HS-27A (cell line): ENCODE results near the gene FRMPD3.
"Not testable (repeated sequence)": the region's sequence is repeated elsewhere in the genome, so short reads cannot be mapped to it uniquely, and the experiment has no call there.

Source experiments
- DNase-seq: peaks from one replicate; pipeline ENCODE4 v3.0.0-alpha.2; 2012; ENCODE audit warnings: low read depth, missing footprints

FRMPD3 gene

DNA sequence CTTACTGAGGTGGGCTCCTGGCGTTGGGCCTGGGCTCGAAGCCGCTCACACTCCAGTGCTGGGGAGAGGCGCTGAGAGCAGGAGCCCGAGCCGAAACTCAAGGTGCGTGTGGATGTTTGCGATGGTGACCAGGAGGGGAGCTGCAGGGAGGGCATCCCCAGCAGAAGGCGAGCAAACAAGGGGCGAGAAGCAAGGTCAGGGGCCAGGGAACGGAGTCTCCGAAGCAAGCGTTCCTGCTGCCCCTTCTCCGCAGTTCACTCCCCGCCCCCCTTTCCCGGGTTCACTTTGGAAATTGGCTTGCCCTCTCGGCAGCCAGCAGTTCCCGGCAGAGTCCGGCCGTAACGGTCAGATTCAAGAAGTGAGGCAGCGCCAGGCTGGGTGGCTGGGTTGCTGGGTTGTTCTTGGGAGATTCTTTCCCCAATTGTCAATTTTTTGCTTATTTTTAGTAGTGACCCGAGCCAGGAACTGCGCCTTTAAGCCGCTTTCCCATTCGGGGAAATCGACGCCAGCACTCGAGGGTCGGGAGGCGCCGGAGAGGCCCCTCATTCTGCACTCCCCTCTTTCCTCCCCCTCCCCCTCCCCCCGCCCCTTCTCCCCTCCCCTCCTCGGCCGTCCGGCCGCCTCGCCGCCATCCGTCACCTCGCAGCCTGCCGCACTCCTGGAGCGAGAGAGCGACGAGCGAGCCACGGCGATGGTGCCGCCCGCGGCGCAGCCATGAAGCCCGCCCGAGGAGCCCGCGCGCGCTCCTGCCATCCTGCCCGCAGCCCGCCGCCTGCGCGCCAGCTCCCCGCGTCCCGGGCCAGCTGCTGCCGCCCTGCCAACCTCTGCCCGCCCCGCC, at the start of gene FRMPD3:
TSS of gene FRMPD3 (plus strand) at position 655 of the 838 bp plus-strand sequence. CDS start 76,937 bp downstream, outside the sequence.
- DNase-seq = no peak

DNA sequence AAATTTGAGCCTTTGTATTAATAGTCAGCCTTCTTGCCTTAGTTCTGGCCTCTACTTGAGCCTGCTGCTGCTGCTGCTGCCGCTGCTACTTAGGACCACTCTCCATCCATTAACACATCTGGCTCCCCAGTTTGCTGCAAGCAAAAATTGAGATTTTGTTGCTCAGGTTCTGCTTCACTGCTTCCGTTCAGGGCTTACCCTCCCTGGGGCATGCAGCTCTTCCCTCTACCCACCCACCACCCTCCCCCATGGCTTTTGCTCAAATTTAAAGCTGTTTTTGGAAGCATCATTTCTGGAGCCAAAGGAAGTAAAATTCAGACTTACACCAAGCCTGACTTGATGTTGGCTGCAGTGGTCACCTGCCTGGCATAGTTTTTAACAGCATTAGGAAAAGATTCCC, 28.9 kb upstream of the FRMPD3 start:
- no peak for DNase-seq

DNA sequence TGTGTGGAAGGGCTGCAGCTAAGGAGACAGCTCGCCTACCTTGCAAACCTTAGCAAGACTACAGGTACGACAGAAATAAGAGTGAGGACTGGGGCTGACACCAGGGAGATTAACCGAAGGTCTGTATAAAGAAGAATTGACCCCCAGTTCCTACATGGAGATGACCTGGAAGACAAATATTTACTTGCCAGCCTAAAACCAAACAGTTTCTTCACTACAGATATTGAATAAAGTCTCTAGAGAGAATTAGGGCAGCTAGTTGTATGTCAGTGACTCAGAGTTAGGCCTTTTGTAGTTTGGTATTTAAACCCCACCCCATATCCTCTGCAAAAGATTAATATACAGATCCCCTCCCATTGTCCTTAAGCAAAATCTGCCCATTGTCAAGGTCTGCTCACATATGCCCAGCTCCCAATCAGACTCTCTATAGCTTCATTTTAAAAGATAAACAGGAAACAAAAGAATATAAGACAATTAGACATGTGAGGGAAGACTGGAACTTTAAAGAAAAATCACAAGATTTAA, 28.1 kb upstream of the FRMPD3 start:
- no peak for DNase-seq

DNA sequence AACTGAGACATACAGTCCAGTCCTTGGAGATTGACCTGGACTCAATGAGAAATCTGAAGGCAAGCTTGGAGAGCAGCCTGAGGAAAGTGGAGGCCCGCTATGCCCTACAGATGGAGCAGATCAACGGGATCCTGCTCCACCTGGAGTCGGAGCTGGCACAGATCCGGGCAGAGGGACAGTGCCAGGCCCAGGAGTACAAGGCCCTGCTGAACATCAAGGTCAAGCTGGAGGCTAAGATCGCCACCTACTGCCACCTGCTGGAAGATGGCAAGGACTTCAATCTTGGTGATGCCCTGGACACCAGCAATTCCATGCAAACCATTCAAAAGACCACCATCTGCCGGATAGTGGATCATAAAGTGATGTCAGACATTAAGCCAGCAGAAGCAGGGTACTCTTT, 20.4 kb upstream of the FRMPD3 start:
- DNase-seq = no peak

DNA sequence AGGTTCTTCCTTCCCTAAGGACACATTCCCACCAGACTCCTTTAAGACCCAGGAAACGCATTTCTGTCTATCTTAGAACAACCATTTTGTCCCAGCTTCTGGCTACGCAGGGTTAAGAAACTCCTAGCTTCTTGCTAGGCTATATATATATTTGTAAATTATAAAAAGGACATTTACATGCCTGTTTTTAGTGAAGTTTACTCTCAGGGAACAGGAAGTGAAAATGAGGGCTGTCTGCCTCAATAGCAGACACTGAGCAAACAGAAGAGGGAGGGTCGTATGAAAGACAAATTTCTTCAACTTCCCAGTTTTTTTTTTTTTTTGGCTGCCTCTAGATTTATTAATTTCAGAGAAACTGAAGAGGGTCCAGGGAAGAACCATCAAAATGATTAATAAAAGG, 9.3 kb upstream of the FRMPD3 start:
- no peak for DNase-seq

DNA sequence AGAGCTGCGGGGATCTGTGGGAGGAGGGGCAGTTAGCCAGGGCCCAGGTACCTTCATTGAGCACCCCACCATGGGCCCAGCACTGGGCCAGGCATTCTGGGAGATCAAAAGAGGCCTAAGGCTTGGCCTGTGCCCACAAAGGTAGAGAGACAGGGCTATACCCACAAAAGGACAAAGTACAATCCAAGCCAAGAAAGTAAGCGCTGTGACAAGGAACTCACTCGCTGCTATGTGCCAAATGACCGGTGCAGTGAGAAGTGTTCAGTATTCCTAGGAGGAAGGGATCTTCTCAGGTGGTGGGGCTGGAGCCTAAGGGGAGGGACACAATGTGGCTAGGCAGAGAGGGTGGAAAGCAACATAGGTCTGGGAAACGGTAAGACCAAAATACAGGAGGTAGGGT, 8.8 kb upstream of the FRMPD3 start:
- no peak for DNase-seq

DNA sequence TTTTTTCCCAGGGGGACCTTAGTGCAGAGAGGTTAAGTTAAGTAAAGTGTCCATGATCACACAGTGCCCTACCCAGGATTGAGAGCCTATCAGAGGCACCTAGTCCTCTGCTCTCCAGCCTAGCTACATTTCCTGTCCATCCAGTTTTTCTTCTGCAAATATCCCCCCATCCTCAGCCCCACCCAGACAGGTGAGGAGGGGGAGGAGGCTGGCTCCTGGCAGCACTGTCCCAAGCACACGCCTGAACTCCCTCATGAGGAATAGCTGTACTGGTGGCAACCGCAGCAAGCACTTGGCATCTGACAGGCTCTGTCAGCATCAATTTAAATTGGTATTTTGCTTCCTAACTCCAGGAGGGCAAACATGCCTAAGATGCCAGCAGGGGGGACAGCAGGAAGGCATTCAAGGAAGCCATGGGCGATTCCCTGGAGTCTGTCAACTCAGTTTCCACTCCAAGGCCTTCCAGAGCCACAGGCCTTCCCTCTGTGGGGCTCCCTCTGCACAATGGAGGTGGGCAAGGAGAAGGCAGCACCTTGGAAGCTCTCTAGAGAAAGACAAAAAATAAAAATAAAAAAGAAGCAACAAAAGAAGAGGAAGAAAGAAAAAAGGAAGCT, 6.4 kb upstream of the FRMPD3 start:
- DNase-seq = no peak

DNA sequence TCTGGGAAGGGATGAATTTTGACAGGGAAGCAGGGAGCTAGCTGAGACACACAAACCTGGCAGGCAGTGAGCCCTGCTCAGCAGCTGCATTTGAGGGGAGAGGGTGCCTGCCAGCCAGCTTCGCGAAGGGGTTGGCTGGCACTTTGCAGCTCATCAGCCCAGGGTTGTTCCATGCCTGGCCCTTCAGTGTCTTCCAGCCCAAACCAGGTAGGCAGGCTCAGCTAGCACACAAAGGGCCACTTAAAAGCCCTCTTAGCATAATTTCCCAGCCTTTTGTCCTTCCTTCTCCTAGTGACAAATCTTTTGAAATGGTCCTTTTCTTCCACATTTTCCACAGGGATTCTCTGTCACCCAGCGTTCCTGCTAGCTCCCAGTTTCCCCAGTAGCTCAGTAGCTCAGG, 4.3 kb upstream of the FRMPD3 start:
- no peak for DNase-seq

DNA sequence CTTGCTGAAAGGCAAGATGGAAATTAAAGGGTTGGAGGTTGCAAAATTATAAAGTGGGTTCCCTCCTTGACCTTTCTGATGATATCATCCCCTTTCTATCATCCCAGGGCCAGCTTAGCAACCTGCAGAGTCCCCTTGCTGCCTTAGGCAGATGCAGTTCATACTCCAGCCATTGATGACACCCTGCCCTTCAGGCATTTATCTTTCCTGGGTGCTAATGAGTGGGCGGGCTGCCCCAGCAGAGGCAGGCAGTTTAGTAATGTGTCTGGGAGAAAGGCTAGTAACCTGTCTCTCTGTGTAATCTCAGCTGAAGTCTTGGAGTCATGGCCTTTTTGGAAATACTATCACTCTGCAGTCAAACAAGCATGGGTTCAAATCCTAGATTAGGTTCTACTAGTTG, 3.8 kb upstream of the FRMPD3 start:
- DNase-seq = no peak

DNA sequence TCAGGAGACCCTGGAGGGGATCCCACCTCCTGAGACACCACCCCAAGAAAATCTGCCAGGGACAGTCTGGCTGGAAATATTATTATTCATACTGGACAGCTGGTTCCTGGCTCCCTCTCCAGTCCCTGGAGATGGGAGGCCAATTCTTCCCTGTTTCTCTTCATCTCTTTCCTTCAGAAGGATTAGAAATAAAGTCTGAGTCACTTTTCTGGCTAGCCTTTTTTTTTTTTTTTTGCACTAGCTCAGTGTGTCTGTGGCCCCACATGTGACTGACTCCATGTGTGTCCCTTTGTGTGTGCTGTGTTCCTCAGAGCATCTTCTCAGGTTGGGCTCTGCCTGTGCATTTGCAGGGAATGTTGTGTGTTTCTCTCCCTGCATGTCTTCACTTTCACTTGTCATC, 1.8 kb upstream of the FRMPD3 start:
- DNase-seq = no peak

DNA sequence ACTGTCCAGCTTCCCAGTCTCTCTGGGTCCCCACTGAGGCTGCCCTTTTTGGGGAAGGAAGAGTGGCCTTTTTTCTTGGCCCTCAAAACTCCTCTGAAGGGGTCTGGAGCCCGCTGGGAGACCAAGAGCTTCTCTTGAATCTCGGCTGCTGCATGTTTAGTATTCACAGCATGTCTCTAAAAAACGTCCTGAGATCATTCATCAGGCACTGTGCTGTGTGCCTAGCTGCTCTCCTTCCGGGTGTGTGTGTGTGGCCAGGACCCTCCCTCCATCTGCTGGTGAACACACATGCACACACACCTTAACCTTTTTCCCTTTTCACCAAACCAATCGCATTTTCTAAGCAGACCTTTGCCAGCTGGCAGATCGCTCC, 841 bp upstream of the FRMPD3 start:
- no peak for DNase-seq

DNA sequence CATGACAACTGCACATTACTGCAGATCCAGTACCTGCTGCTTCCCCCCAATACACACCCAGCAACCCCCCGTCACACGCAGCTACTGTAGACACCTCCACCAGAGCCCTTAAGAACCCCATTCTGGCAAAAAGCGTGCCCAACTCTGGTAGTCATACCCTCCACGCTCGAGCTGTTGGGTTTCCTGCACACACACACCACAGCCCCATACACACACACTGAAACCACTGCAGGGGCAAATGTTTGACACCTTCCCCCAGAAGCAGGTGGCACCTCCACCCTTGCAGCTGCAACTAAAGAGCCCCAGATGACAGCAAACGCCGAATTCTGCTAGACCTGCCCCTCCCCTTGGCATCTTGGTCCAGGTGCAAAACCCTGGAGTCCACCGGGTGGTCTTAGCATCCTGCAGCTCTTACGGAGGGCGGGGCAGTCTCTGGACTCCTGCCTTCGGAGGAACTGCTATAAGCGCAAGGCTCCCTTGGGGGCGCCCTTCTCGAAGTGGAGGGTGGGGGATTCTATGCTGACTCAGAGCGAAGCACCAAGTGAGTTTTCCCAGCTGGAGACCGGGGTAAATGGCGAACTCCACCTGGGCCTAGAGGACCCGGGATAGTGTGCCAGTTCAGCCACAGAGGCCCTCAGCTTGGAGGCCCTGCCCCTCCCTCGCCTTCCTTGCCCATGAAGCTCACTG, 1.5 kb downstream of the FRMPD3 start:
- DNase-seq = no peak

DNA sequence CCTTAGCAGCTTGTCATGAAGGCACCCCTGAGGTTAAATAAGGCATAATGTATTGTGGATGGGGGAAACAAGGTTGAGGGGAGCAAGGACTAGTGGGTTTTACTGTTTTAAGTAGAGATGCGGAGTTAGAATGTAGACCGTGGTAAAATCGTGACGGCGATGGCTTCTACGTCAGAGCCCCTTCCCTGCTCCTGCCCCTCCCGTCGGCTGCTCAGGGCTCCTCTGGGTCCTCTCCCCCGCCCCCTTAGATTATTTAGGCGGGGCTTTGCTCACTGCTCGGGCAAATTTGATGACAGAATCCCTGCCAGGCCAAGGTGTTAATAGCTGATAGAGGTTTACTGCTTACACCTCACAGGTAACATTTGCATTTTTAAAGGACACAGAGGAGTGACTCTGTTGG, 2.3 kb downstream of the FRMPD3 start:
- no peak for DNase-seq

DNA sequence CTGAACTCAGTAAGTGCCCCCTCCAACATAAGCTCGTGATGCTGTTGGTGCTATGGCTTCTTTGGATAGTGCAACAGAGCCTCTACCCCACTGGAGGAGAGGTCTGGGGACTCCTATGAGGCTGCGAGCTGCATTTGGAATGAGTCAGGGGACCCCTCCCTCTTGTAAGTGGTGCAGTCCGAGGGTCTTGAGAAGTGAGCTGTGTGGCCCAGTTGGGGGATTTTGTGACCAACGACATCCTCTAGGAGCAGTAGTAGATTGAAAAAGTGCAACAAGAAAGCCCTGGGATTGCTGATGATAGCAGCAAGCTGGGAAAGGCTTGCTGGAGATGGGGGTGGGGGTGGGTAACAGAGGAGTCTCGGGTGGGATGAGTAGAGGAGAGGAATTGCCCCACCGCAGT, 3.1 kb downstream of the FRMPD3 start:
- DNase-seq = no peak

DNA sequence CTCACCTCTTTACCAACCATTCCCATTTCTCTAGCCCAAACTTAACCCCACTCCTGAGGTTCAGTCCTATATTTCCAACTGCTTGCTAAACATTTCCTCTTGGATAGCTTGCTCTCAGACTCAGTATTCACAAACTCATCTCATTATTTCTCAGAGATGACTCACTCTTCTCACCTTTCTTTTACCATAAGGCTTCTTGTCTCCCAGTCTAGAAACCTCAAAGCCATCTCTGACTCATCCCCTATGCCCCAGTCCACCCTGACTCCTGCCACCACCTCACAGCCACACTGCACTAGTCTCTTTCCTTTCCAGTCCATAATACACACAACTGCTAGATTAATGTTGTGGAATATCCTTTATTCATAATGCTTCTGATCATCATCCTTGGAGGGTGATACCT, 4.8 kb downstream of the FRMPD3 start:
- no peak for DNase-seq

DNA sequence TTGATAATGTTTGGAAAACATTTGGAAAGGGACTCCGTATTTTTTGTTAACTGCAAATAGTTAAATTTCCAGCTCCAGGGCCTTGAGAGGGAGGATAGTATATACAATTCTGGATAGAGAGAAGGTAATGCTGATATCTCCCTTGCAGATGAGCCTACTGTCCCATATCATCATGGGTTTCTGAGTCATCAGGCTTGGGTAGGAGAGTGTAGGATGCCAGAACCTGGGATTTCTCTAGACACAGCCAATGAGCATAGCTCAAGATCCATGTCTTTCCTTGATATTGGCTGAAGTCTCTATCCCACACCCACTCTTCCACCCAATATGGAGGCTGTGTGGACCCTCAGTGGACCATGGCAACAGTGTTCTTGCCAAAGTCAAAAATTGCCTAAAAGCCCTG, 7.8 kb downstream of the FRMPD3 start:
- DNase-seq = no peak

DNA sequence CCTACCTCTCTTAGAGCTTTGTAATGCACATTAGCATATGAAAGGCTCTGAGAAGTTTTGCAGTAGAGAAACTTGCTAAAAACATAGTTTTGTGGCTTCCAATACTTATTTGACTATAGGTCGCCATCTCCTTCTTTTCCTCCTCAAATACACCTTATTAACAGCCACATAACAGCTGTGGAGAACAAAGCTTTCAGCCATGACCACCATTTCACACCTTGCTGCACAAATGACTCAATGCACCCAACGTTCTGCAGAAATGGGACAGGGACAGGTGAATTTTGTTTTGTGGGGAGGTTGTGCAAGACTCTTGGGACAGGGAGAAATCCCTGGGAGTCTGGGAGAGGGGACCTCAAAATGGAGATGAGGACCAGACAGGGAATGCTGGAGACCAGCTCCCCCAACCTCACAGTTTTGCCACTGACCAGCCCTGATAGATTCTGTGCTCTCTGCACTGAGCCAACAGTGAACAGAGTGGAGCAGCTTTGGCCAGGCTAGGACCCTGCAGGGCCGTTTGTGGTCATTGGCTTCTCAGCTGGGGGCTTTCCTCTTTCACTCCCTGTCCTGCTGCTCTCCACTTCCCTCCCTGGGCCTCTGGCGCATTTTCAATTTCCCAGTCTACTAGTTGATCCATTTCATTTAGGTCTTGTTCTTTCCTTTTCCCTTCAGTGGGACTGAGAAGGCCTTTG, 16.6 kb downstream of the FRMPD3 start:
- DNase-seq = no peak

DNA sequence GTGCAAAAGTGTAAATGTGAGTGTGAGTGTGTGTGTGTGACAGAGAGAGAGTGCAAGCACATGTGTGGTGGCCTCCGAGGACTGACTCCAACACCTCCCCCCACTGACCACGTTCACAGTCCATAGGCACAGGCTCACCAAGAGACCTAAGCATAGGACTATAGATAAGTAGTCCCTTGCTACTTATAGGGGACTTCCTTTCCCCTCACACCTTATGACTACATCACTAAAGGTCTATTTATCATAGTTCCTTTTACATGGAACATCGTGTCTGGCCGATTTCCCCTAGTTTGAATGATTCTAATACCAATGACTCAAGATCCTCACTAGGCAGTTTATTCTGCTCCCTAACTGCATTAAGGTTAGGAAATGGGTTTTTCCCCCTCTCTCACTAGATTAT, 17.8 kb downstream of the FRMPD3 start:
- DNase-seq = no peak

DNA sequence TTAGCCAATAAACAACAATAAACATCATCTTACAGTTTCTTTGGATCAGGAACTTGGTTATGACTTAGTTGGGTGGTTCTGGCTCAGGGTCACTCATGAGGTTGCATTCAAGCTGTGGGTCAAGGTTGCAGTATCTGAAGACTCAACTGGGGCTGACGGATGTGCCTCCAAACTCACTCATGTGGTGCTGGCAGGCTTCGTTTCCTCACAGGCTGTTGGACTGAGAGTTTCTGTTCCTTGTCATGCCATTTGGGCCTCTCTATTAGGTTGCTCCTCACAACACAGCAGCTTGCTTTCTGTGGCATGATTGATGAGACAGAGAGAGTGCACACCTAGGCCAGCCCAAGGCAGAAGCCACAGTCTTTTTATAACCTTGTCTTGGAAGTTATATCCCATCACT, 20.7 kb downstream of the FRMPD3 start:
- DNase-seq = no peak

DNA sequence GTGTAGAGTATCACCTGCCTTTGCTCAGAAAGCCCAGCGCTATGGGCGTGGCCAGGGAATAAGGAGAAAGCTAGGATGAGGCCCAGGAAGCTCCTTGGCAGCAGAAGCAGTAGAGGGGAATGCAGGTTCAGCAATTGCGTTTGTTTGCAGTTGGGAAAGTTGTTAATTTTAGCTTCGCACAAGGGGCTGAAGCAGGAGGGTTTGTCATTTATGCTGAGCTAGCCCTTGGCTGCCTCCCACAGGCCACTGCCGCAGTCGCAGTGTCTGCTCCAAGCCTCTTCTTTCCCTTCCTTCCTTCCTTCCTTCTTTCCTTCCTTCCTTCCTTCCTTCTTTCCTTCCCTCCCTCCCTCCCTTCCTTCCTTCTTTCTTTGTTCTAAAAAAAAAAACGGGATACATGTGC, 21.5 kb downstream of the FRMPD3 start:
- no peak for DNase-seq

DNA sequence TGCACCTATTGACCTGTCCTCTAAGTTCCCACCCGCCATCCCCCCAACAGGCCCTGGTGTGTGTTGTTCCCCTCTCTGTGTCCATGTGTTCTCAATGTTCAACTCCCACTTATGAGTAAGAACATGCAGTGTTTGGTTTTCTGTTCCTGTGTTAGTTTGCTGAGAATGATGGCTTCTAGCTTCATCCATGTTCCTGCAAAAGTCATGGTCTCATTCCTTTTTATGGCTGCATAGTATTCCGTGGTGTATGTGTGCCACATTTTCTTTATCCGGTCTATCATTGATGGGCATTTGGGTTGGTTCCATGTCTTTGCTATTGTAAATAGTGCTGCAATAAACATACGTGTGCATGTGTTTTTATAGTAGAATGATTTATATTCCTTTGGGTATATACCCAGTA, 22.0 kb downstream of the FRMPD3 start:
- not testable (repeated sequence) for DNase-seq

DNA sequence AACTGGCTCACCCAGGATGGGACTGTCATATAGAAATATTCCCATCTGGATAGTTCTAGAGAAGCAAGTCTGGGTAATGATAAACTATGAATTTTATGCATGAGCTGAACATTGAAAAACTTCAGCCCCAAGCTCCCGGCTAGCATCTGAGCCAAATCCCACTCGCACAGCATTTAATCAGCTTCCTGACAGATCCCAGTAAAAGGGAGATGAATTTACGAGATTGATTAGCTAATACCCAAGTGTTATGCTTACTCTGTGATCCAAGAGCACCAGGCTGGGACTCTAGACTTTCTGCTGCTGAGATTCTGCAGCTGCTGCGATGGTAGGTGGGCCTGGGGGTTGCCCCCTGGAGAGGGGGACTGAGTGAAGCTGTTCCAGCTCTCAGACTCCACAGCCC, 28.0 kb downstream of the FRMPD3 start:
- no peak for DNase-seq

DNA sequence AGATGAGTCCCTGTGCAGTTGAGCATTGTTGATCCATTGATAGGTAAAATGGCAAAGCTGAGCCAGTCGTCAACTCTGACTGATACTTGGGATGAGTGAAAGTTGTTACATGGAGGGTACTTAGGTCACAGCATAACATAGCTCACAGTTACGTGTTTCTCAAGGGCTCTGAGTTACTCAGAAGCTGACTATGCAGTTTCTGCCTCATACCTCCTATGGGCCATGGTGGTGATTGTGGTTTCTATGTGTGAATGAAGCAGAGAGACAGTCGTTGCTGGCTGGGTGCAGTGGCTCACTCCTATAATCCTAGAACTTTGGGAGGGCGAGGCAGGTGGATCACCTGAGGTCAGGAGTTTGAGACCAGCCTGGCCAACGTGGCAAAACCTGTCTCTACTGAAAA, 30.8 kb downstream of the FRMPD3 start:
- DNase-seq = no peak
